ENCODE measurements around the gene ZNF536. TPM values are rescaled to one million over a fixed set of nuclear protein-coding genes. Genes with fewer than 3 reads are reported as not detected.

The ZNF536 gene
- total RNA-seq, 1 experiment from 2014 or later = not detected

GRCh38 chr19:30512176-30513081 is 140.2 kb downstream of the ZNF536 start:
- Histone ChIP-seq H2AFZ (ENCODE audit: low read length) (no peak overlapping the region), H4K8ac (replicated peaks; ENCODE audit: insufficient read length, low read depth, low read length) (no peak overlapping the region), H2AK5ac (ENCODE audit: insufficient read length, low read length) (no peak overlapping the region), H4K5ac (ENCODE audit: insufficient read length, low read depth, low read length) (no peak overlapping the region), H3K18ac (ENCODE audit: insufficient read length, low read depth, low read length) (no peak overlapping the region), H2BK5ac (ENCODE audit: insufficient read length, low read length) (no peak overlapping the region), H3K4me1 (ENCODE audit: insufficient read depth, low read length) (no peaks in the 10 kb centered on the region), H3K4me2 (ENCODE audit: insufficient read depth, insufficient read length, low read length) (no peak overlapping the region), H4K91ac (ENCODE audit: insufficient read length, low read depth, low read length) (no peak overlapping the region), H3K56ac (ENCODE audit: insufficient read length, low read depth, low read length) (no peak overlapping the region), H3K79me2 (ENCODE audit: insufficient read depth, low read length) (no peaks in the 10 kb centered on the region), H3K4ac (ENCODE audit: low read depth, low read length) (no peak overlapping the region), H3K9me3 (ENCODE audit: control insufficient read depth, low read depth, low read length) (no peaks in the 10 kb centered on the region), H3K79me1 (ENCODE audit: insufficient read depth, low read depth, low read length, poor library complexity, severe bottlenecking) (no peaks in the 10 kb centered on the region), H3K23ac (ENCODE audit: insufficient read length, low read depth, low read length) (no peak overlapping the region), H3K27me3 (ENCODE audit: insufficient read depth, low read length) (no peaks in the 10 kb centered on the region), H2BK15ac (ENCODE audit: low read depth, low read length) (no peak overlapping the region), H3K23me2 (ENCODE audit: insufficient read length, low read depth, low read length, poor library complexity, severe bottlenecking) (no peaks in the 10 kb centered on the region), H3K14ac (ENCODE audit: insufficient read depth, low read length) (no peak overlapping the region), H3T11ph (ENCODE audit: low read length) (no peak overlapping the region), H2BK20ac (ENCODE audit: low read depth, low read length, poor library complexity, severe bottlenecking) (no peak overlapping the region), H3K9ac (ENCODE audit: extremely low read depth, insufficient read length, low read length) (no peak overlapping the region), H2BK12ac (ENCODE audit: insufficient read length, low read depth, low read length) (no peak overlapping the region), H2BK120ac (ENCODE audit: low read depth, low read length, poor library complexity, severe bottlenecking) (no peak overlapping the region), H4K20me1 (ENCODE audit: control insufficient read depth, insufficient read depth, insufficient read length) (no peaks in the 10 kb centered on the region), H3K27ac (ENCODE audit: insufficient read length, low read depth, low read length) (no peak overlapping the region)
- no CpG with 5 or more reads among the region's 10 CpGs for WGBS (ENCODE audit: extremely low coverage, insufficient read length, low lambda C conversion rate)
- H3K27me3 Mint-ChIP-seq (ENCODE audit: low read depth) = no peaks in the 10 kb centered on the region
- H3K4me3 Mint-ChIP-seq = no peak overlapping the region
- no peak overlapping the region for H3K27ac Mint-ChIP-seq
- DNase-seq = no peak
- H3K36me3 Mint-ChIP-seq (ENCODE audit: insufficient read depth in 1 of 3, low read depth in 3 of 3) = no peaks in the 10 kb centered on the region
- TF ChIP-seq CTCF (conservative IDR thresholded peaks at IDR 0.05) = no peak
- H3K9me3 Mint-ChIP-seq = no peaks in the 10 kb centered on the region; a peak in 1 of 5 replicates
- H3K4me1 Mint-ChIP-seq = peaks cover 0 to 6% of the 10 kb centered on the region in 2 experiments; a peak in 2 of 4 replicates

Measured in H9 (cell line).